ENCODE data around the gene GABRP. TPM values are rescaled to one million over a fixed set of nuclear protein-coding genes. Genes with fewer than 3 reads are reported as not detected.

The GABRP gene
- polyA plus RNA-seq, 2 of the 4 experiments (the other 2 are of a cell fraction) = not detected

GRCh38 chr5:170857066-170857465 lies 73.5 kb downstream of the GABRP start:
- 54% methylated on average over 2 of the region's 2 CpGs for WGBS (ENCODE audit: missing lambda C conversion rate)
- TF ChIP-seq ATOH8 (CRISPR knock-in tag; IDR thresholded peaks at IDR 0.05; ENCODE audit: low read depth) (no peak), SREBF2 (IDR thresholded peaks at IDR 0.05) (no peak), HMGXB4 (CRISPR knock-in tag; IDR thresholded peaks at IDR 0.05; ENCODE audit: borderline replicate concordance) (no peak), BCL3 (IDR thresholded peaks at IDR 0.05) (no peak), RCOR1 (IDR thresholded peaks at IDR 0.05; ENCODE audit: low read depth, low read length) (no peak), HDAC2 (IDR thresholded peaks at IDR 0.05) (no peak), EHF (CRISPR knock-in tag; IDR thresholded peaks at IDR 0.05) (no peak), CHD2 (IDR thresholded peaks at IDR 0.05; ENCODE audit: low read length, partially characterized antibody) (no peak), NPAS2 (CRISPR knock-in tag; IDR thresholded peaks at IDR 0.05; ENCODE audit: borderline replicate concordance) (no peak), JUN (IDR thresholded peaks at IDR 0.05) (no peak), SMC3 (IDR thresholded peaks at IDR 0.05) (no peak), TFCP2L1 (CRISPR knock-in tag; IDR thresholded peaks at IDR 0.05) (no peak)
- Histone ChIP-seq H3K4me3 (no peak overlapping the region), H3K27ac (no peak overlapping the region), H3K4me1 (no peaks in the 10 kb centered on the region), H3K4me2 (no peak overlapping the region), H3K9me3 (peaks cover 30% of the 10 kb centered on the region)
- ChIA-PET POLR2A (no interaction called here), CTCF (no interaction called here)
- FAIRE-seq (no peak), DNase-seq (ENCODE audit: low read depth in 1 of 2, low spot score in 1 of 2) (no peak), ATAC-seq (no peak)

GRCh38 chr5:170860415-170860814 lies 76.9 kb downstream of the GABRP start:
- peaks cover 30% of the 10 kb centered on the region for H3K9me3 ChIP-seq
- POLR2A ChIA-PET = no interaction called here
- no peak overlapping the region for H3K27ac ChIP-seq
- H3K4me2 ChIP-seq = no peak overlapping the region
- H3K4me1 ChIP-seq = peaks cover 9% of the 10 kb centered on the region
- no peak overlapping the region for H3K4me3 ChIP-seq
- FAIRE-seq (no peak), DNase-seq (ENCODE audit: low read depth in 1 of 2, low spot score in 1 of 2) (no peak), ATAC-seq (no peak)
- CTCF ChIA-PET = interaction anchor here (0.8 kb wide), 1 partner anchor 12 kb away, joined by 4 read pairs; no protein-coding TSS in a partner anchor
- no peak for TF ChIP-seq ATOH8 (CRISPR knock-in tag; IDR thresholded peaks at IDR 0.05; ENCODE audit: low read depth)
- no peak for TF ChIP-seq GATA3 (IDR thresholded peaks at IDR 0.05; ENCODE audit: borderline replicate concordance)
- no peak for TF ChIP-seq MAZ (IDR thresholded peaks at IDR 0.05; ENCODE audit: borderline replicate concordance, low read depth, low read length)
- TF ChIP-seq CHD4 (IDR thresholded peaks at IDR 0.05; ENCODE audit: borderline replicate concordance) = no peak
- TF ChIP-seq CTCF (IDR thresholded peaks at IDR 0.05) = no peak
- no peak for TF ChIP-seq RAD21 (conservative IDR thresholded peaks at IDR 0.05 in 1 of 2, IDR thresholded peaks at IDR 0.05 in 1 of 2)
- no peak for TF ChIP-seq REST (IDR thresholded peaks at IDR 0.05)
- TF ChIP-seq RARB (CRISPR knock-in tag; IDR thresholded peaks at IDR 0.05) = no peak
- no peak for TF ChIP-seq NPAS2 (CRISPR knock-in tag; IDR thresholded peaks at IDR 0.05; ENCODE audit: borderline replicate concordance)
- TF ChIP-seq BCL3 (IDR thresholded peaks at IDR 0.05) = no peak
- TF ChIP-seq ZC3H11A (IDR thresholded peaks at IDR 0.05) = no peak
- TF ChIP-seq KDM5A (IDR thresholded peaks at IDR 0.05) = no peak
- no peak for TF ChIP-seq PBX3 (IDR thresholded peaks at IDR 0.05)
- no peak for TF ChIP-seq NR3C1 (IDR thresholded peaks at IDR 0.05)
